HG03064 (cell line): ENCODE measurements around the gene GMCL1.

Source experiments
- ATAC-seq: cut with Tn5 transposase; IDR thresholded peaks from one replicate; pipeline ENCODE4 v1.9.1; 2021; ENCODE audit warnings: low read depth; ENCODE audit not compliant: unreplicated experiment

Gene GMCL1

GRCh38 chr2:69923116-69923515 lies 93.7 kb downstream of the GMCL1 start:
- ATAC-seq = no peak

DNA sequence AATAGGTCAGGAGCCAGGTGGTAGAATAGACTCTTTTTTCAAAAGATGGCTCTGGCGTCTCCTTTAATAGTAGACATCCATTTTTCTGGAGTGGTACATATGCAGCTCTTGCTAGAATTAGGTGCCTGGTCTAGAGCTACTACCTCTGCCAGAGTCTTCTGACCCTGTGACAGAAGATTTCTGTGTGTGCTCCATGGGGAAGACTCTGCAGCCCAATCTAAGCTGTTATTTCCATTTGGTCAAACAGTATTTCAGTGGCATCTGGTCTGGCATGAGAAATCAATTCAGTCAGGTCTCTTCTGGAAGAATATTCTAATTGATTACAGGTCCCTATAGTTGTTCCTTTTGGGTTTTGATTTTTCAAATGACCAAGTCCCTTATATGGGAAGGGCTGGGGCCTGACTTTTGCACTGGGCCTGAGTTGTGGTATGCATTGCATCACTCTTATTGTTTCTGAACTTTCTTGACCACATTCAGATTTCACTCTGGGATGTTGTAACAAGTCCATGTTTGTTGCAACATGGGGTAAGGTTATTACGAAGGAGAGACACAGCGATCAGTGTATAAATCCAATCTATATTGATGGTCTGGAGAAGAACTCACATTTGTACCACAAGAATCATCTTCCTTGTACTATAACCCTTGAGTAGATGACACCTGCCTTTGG lies 97.5 kb downstream of the GMCL1 start:
- no peak for ATAC-seq
